ENCODE results near the gene BOD1L1.
A peak's percentile ranks its signal among the peaks of the same experiment; 100 is the strongest.

BOD1L1 gene

DNA sequence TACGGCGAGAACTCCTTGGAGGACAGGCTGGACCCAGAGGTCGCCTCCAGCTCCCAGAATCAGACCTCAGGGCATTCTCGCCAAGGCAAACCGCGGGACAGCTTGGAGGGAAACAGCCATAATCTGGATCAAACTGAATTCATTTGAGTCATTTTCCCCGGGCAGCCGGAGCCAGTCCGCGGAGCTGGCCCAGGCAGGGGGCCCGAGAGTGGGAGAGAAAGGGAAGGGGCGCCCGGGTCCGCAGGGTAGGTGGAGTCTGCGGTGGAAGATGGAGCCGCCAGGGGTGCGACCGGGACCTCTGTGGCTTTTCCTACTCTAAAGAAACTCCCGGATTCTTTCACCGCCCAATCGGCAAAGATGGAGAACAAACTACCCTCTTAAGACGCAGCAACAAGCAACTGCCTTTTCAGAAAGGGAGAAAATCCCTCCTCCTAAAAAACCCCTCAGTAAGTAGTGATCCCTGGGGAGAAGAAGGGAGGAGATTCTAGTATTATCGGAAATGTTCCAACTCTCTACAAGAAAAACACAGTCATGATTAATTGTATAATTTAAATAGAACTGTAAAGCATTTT, 88.4 kb downstream of the BOD1L1 start:
- DNase-seq (ENCODE audit: low spot score): no peak

- DNase-seq (ENCODE audit: low spot score): no peak
Measured at GRCh38 chr4:13538427-13538973, 89.0 kb downstream of the BOD1L1 start.

- no peak for DNase-seq (ENCODE audit: low spot score)
Measured at GRCh38 chr4:13537832-13538177, 89.7 kb downstream of the BOD1L1 start.

- no peak for DNase-seq (ENCODE audit: low spot score)
Measured at GRCh38 chr4:13537011-13537831, 90.3 kb downstream of the BOD1L1 start.

GRCh38 chr4:13536607-13537006, 90.9 kb downstream of the BOD1L1 start:
- no peak for DNase-seq (ENCODE audit: low spot score)

- peak; percentile 3 for DNase-seq (ENCODE audit: low spot score)
Measured at GRCh38 chr4:13535708-13536361, 91.7 kb downstream of the BOD1L1 start.

DNA sequence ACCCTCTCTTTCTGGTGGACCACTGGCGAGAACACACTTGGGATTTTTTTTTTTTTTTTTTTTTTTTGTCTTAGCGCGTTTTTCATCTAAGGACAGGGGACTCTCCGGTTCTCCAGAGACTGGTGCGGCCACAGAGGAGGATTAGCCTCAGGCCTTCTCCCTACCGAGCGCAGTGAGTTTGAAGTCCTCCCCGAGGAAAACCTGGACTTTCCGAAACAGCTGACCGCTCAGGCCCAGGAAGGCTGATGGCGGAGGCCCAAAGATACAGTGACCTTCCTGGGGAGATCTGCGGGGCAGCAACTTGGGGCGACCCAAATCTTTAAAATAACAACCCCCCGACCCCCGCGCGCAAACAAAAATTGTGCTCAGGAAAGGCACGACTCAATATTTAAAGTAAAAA, 92.4 kb downstream of the BOD1L1 start:
- no peak for DNase-seq (ENCODE audit: low spot score)

DNA sequence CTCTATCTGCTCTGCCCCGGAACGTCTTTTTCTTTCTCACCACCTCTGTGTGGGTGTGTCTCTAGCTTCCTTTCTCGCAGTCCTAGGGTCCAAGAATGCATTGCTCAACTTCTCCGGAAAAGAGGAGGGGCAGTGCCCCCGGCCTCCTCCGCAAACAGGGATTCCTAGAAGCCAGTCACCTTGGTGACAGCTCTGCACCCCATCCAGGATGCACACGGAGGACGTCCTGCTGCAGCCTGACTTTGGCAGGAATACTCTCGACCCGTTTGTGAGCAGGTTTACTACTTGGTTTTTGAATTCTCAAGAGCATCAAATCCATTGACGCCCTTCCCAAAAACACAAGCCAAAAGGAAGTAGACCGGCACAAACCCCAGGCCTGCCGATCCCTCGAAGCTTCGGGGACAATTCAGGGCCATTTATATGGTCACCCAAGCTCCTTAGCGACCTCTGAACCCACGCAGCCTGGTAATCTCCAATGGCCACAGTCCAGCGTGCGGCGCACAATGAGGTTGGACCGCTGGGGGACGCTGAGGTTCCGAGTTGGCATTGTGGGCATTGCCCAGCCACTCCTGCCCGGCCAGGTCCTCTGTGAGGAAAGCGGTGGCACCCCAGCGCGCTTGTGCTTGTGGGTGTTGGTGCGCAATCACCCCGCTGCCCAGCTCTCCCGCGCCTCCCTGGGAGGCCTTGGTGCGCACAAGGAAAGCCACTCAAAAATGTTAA, 93.0 kb downstream of the BOD1L1 start:
- DNase-seq (ENCODE audit: low spot score): no peak

- DNase-seq (ENCODE audit: low spot score): no peak
Measured at GRCh38 chr4:13533670-13534343, 93.7 kb downstream of the BOD1L1 start.

DNA sequence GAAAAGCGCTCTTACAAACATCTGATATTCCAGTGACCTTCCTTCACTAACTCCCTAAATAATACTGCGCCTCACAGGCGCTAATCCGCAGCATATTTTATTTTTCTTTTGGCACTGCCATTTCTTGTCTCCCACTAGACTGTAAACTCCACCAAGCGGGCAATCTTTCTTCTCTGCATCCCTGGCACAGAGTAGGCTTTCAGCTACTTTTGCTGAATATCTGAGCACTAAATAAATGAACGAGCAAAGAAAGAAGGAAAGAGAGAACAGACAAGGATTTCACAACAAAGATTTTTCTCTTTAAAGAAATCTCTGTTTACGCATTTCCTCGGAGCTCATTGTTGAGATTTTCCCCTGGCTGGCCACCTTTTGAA, 95.9 kb downstream of the BOD1L1 start:
- DNase-seq (ENCODE audit: low spot score): no peak

- DNase-seq (ENCODE audit: low spot score): peak; percentile 2
Measured at GRCh38 chr4:13530823-13531624, 96.5 kb downstream of the BOD1L1 start.

DNA sequence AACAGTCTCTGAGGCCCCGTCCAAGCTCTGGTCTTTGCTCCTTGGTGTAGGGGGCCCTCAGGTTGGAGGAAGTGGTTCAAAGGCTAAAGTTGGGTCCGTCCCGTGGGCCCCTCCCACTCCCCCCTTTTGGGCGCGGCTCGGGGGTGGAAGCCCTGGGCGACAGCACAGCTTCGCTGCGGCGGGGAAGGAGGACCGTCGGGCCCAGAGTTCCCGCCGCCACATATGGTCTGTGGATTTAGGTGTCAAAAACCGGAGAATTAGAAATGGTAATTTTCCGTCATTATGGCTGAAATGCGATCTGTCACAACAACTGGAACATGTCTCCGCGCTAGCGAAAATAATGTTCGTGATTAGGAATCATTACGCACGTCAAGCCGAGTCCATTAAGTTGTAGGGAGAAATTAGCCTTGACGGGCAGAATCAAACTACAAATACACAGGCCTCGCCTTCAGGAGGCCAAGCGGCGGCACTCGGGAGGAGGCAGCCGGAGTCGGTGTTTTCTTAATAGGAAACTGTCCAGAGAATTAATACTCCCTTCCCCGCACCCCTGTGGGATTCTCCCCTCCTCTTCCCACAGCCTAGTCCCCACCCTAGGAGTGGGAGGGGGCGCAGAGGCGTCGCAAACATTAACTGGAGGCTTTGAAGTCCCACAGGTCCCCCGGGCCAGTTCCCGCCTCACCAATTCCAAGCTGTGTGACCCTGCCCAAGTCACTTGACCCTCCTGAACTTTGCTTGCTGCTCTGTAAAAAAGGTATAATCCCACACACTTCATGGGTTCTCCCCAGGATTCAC, 98.2 kb downstream of the BOD1L1 start:
- no peak for DNase-seq (ENCODE audit: low spot score)

GRCh38 chr4:13528821-13529127, 98.8 kb downstream of the BOD1L1 start:
- peak; percentile 3 for DNase-seq (ENCODE audit: low spot score)

GRCh38 chr4:13527981-13528820, 99.3 kb downstream of the BOD1L1 start:
- DNase-seq (ENCODE audit: low spot score): peak; percentile 25

GRCh38 chr4:13527192-13527980, 100.1 kb downstream of the BOD1L1 start:
- DNase-seq (ENCODE audit: low spot score): peak; percentile 22

DNA sequence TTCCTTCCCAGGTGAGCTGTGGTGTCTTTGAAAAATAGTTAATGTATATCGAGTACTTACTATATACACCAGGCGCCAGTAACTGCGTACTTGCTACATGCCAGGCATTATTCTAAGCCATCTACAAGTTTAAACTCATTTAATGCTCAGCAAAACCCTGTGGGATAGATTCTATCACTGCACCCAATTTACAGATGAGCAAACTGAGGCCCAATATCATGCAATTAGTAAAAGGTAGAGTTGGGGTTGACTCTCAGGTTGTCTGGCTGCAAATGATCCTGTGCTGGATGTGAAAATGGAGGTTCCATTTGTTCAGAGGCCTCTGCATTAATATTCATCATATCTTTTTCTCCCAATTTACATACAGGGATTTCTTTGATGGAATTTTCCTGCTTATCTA, 100.9 kb downstream of the BOD1L1 start:
- no peak for DNase-seq (ENCODE audit: low spot score)

DNA sequence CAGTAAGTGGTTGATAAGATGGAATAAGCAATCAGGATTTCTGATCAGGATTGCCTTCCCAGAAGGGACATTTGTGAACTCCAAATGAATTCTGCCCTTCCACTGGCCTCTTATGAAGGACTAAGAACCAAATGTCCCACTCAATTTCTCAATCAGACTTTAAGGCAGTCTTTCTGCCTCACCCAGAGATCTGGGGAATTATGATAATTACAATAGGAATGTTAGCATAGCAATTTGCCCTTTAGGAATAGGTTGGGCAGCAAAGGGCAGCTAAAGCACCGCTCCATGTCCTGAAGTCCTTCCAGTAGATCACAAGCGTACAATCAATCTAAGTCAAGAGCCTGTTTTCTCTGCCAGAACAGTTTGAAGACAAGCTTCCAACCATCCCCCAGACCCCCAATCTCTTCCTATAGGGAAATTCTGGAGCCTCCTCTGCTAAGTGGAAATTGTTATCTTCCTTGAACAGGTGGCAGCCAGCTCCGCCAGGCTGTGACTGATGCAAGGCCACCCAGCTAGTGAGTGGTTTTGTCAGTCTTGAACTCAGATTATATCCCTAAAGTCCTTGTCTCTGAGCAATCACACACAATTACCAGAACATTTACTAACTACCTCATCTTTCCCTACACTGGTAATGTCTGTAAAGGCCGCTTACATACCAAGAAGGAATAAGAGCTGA, 101.8 kb downstream of the BOD1L1 start:
- DNase-seq (ENCODE audit: low spot score): no peak
